Esophagus (tissue), 2 donors: Measurements from ENCODE around the gene CELF1. TPM values are rescaled to one million over a fixed set of nuclear protein-coding genes. Genes with fewer than 3 reads are reported as not detected.

ENCODE experiments used
- H3K27ac ChIP-seq, 2 donors: one replicate each; pipeline ENCODE4 v1.5.1; 2013; ENCODE audit warnings: low read depth in 2 of 2, mild to moderate bottlenecking in 2 of 2, inconsistent platforms in 1 of 2, low read length in 1 of 2, moderate library complexity in 1 of 2
- H3K27me3 ChIP-seq, 2 donors: one replicate each; pipeline ENCODE4 v1.6.1; 2013; ENCODE audit warnings: low read length in 2 of 2, control low read depth in 1 of 2, mild to moderate bottlenecking in 1 of 2; ENCODE audit not compliant: insufficient read depth in 2 of 2, control insufficient read depth in 1 of 2
- H3K36me3 ChIP-seq, 2 donors: one replicate each; pipeline ENCODE4 v1.6.1; 2013; ENCODE audit warnings: low read length in 1 of 2; ENCODE audit not compliant: control insufficient read depth in 2 of 2, insufficient read depth in 2 of 2
- H3K4me1 ChIP-seq, 2 donors: one replicate each; pipeline ENCODE4 v1.6.1; 2013; ENCODE audit warnings: low read length in 1 of 2; ENCODE audit not compliant: control insufficient read depth in 2 of 2, insufficient read depth in 2 of 2
- H3K4me3 ChIP-seq, 2 donors: one replicate each; pipeline ENCODE4 v1.5.1; 2013; ENCODE audit warnings: low read length in 2 of 2, mild to moderate bottlenecking in 2 of 2, low read depth in 1 of 2, moderate library complexity in 1 of 2
- H3K9me3 ChIP-seq, 2 donors: one replicate each; pipeline ENCODE4 v1.6.1; 2013; ENCODE audit warnings: mild to moderate bottlenecking in 2 of 2, low read depth in 1 of 2, low read length in 1 of 2, moderate library complexity in 1 of 2; ENCODE audit not compliant: control insufficient read depth in 2 of 2, insufficient read depth in 1 of 2
- WGBS, 2 donors: extraction: QIAGEN DNeasy Blood & Tissue Kit; methylation state at CpG; one replicate each; pipeline ENCODE4 v1.1.7; 2013; 5-methylcytosine and 5-hydroxymethylcytosine counted together
- polyA plus RNA-seq, 2 donors: library from polyadenylated mRNA; stranded (reverse); fragments of 200-250 nt; gene quantifications; one replicate each; pipeline ENCODE4 v1.2.3, GENCODE V29; 2013
- donor health status: healthy with polysubstance abuse.
- donor health status: Bipolar disorder and iron deficiency.

Gene CELF1
- polyA plus RNA-seq, 2 donors, result 18.7 to 24.7 TPM

GRCh38 chr11:47480762-47481161 is 72.2 kb downstream of the CELF1 start:
- Histone ChIP-seq H3K9me3 (no peaks in the 10 kb centered on the region), H3K4me3 (no peak overlapping the region), H3K27me3 (no peaks in the 10 kb centered on the region), H3K4me1 (peaks cover 0 to 2% of the 10 kb centered on the region in 2 donors), H3K36me3 (peaks cover 5 to 32% of the 10 kb centered on the region in 2 donors), H3K27ac (no peak overlapping the region)
- 93 to 94% methylated on average over 5 to 6 of the region's 6 CpGs for WGBS, 2 donors

- H3K4me3 ChIP-seq, result no peak overlapping the region
- H3K27ac ChIP-seq, result no peak overlapping the region
- 86 to 89% methylated on average over 5 of the region's 5 CpGs for WGBS, 2 donors
- no peaks in the 10 kb centered on the region for H3K9me3 ChIP-seq
- peaks cover 19 to 31% of the 10 kb centered on the region in 2 donors for H3K36me3 ChIP-seq
- peaks cover 0 to 2% of the 10 kb centered on the region in 2 donors for H3K4me1 ChIP-seq
- no peaks in the 10 kb centered on the region for H3K27me3 ChIP-seq
Measured at GRCh38 chr11:47478651-47479329, 74.1 kb downstream of the CELF1 start.

- Histone ChIP-seq H3K4me3 (no peak overlapping the region), H3K36me3 (peaks cover 19 to 30% of the 10 kb centered on the region in 2 donors), H3K4me1 (peaks cover 0 to 2% of the 10 kb centered on the region in 2 donors), H3K9me3 (no peaks in the 10 kb centered on the region), H3K27me3 (no peaks in the 10 kb centered on the region), H3K27ac (peak overlapping the region; percentile 60 to 84)
- 63 to 67% methylated on average over 4 of the region's 4 CpGs for WGBS, 2 donors
Measured at GRCh38 chr11:47477753-47478152, 75.2 kb downstream of the CELF1 start.

GRCh38 chr11:47477323-47477722 is 75.6 kb downstream of the CELF1 start:
- Histone ChIP-seq H3K4me3 (no peak overlapping the region), H3K9me3 (no peaks in the 10 kb centered on the region), H3K27ac (peak overlapping the region; percentile 60 to 84), H3K27me3 (no peaks in the 10 kb centered on the region), H3K4me1 (peaks cover 0 to 2% of the 10 kb centered on the region in 2 donors), H3K36me3 (peaks cover 19 to 30% of the 10 kb centered on the region in 2 donors)

GRCh38 chr11:47470671-47471070 is 82.3 kb downstream of the CELF1 start:
- WGBS, 2 donors, result 82% methylated on average over 4 of the region's 4 CpGs
- Histone ChIP-seq H3K4me1 (peaks cover 3 to 4% of the 10 kb centered on the region in 2 donors), H3K27ac (peak overlapping the region in 1 of 2 donors; percentile 13), H3K36me3 (peaks cover 26 to 38% of the 10 kb centered on the region in 2 donors), H3K27me3 (no peaks in the 10 kb centered on the region), H3K9me3 (no peaks in the 10 kb centered on the region), H3K4me3 (no peak overlapping the region)

GRCh38 chr11:47469361-47470179 is 83.4 kb downstream of the CELF1 start:
- 80 to 89% methylated on average over 7 of the region's 7 CpGs for WGBS, 2 donors
- Histone ChIP-seq H3K27me3 (no peaks in the 10 kb centered on the region), H3K36me3 (peaks cover 16 to 35% of the 10 kb centered on the region in 2 donors), H3K9me3 (no peaks in the 10 kb centered on the region), H3K27ac (peak overlapping the region in 1 of 2 donors; percentile 36), H3K4me3 (no peak overlapping the region), H3K4me1 (peaks cover 3 to 4% of the 10 kb centered on the region in 2 donors)

GRCh38 chr11:47468598-47469214 is 84.2 kb downstream of the CELF1 start:
- WGBS, 2 donors, result 61 to 66% methylated on average over 8 of the region's 8 CpGs
- H3K27ac ChIP-seq, result peak overlapping the region in 1 of 2 donors; percentile 36
- no peaks in the 10 kb centered on the region for H3K27me3 ChIP-seq
- H3K4me1 ChIP-seq, result peaks cover 3 to 4% of the 10 kb centered on the region in 2 donors
- no peak overlapping the region for H3K4me3 ChIP-seq
- H3K9me3 ChIP-seq, result no peaks in the 10 kb centered on the region
- H3K36me3 ChIP-seq, result peaks cover 11 to 35% of the 10 kb centered on the region in 2 donors

GRCh38 chr11:47467357-47467756 is 85.6 kb downstream of the CELF1 start:
- Histone ChIP-seq H3K27ac (peak overlapping the region; percentile 22 to 73), H3K9me3 (no peaks in the 10 kb centered on the region), H3K4me3 (no peak overlapping the region), H3K36me3 (peaks cover 11 to 26% of the 10 kb centered on the region in 2 donors), H3K4me1 (peaks cover 3 to 4% of the 10 kb centered on the region in 2 donors), H3K27me3 (no peaks in the 10 kb centered on the region)
- 77 to 80% methylated on average over 7 of the region's 7 CpGs for WGBS, 2 donors

GRCh38 chr11:47466701-47467250 is 86.2 kb downstream of the CELF1 start:
- Histone ChIP-seq H3K4me3 (no peak overlapping the region), H3K9me3 (no peaks in the 10 kb centered on the region), H3K36me3 (peaks cover 11 to 22% of the 10 kb centered on the region in 2 donors), H3K27ac (peak overlapping the region in 1 of 2 donors; percentile 73), H3K4me1 (peaks cover 3 to 4% of the 10 kb centered on the region in 2 donors), H3K27me3 (no peaks in the 10 kb centered on the region)
- WGBS, 2 donors, result 35 to 53% methylated on average over 4 of the region's 4 CpGs
